ENCODE measurements around the gene EFL1.
"Not testable (repeated sequence)": the region's sequence is repeated elsewhere in the genome, so short reads cannot be mapped to it uniquely, and the experiment has no call there.

Gene EFL1

GRCh38 chr15:82262422-82263026, at the start of gene EFL1, which contains the start of gene SAXO2:
Gene EFL1, minus strand, starts transcription at chr15:82262734. Its CDS starts 956 bp downstream, at chr15:82261778.
Gene SAXO2, plus strand, starts transcription at chr15:82262818. Its CDS starts 62 bp downstream, at chr15:82262880.
- peak; percentile 81 for DNase-seq (ENCODE audit: low read depth)

GRCh38 chr15:82311321-82311720, 48.8 kb upstream of the EFL1 start:
- DNase-seq (ENCODE audit: low read depth): not testable (repeated sequence)

GRCh38 chr15:82309802-82310201, 47.3 kb upstream of the EFL1 start:
- DNase-seq (ENCODE audit: low read depth): no peak

GRCh38 chr15:82307714-82308081, 45.2 kb upstream of the EFL1 start:
- no peak for DNase-seq (ENCODE audit: low read depth)

GRCh38 chr15:82306791-82307713, 44.5 kb upstream of the EFL1 start:
- no peak for DNase-seq (ENCODE audit: low read depth)

GRCh38 chr15:82305621-82306048, 43.1 kb upstream of the EFL1 start:
- DNase-seq (ENCODE audit: low read depth): no peak

- DNase-seq (ENCODE audit: low read depth): no peak
Measured at GRCh38 chr15:82304778-82305090, 42.2 kb upstream of the EFL1 start.

- no peak for DNase-seq (ENCODE audit: low read depth)
Measured at GRCh38 chr15:82303956-82304777, 41.6 kb upstream of the EFL1 start.

GRCh38 chr15:82301296-82302016, 38.9 kb upstream of the EFL1 start:
- DNase-seq (ENCODE audit: low read depth): no peak

GRCh38 chr15:82300883-82301282, 38.3 kb upstream of the EFL1 start:
- DNase-seq (ENCODE audit: low read depth): no peak

GRCh38 chr15:82300326-82300725, 37.8 kb upstream of the EFL1 start:
- DNase-seq (ENCODE audit: low read depth): not testable (repeated sequence)

- not testable (repeated sequence) for DNase-seq (ENCODE audit: low read depth)
Measured at GRCh38 chr15:82299511-82299914, 37.0 kb upstream of the EFL1 start.

- DNase-seq (ENCODE audit: low read depth): no peak
Measured at GRCh38 chr15:82298520-82298919, 36.0 kb upstream of the EFL1 start.

- DNase-seq (ENCODE audit: low read depth): no peak
Measured at GRCh38 chr15:82298032-82298431, 35.5 kb upstream of the EFL1 start.

GRCh38 chr15:82297546-82297945, 35.0 kb upstream of the EFL1 start:
- DNase-seq (ENCODE audit: low read depth): no peak

- no peak for DNase-seq (ENCODE audit: low read depth)
Measured at GRCh38 chr15:82294061-82294690, 31.6 kb upstream of the EFL1 start.

GRCh38 chr15:82292271-82292670, 29.7 kb upstream of the EFL1 start:
- DNase-seq (ENCODE audit: low read depth): no peak

GRCh38 chr15:82288202-82288601, 25.7 kb upstream of the EFL1 start:
- DNase-seq (ENCODE audit: low read depth): not testable (repeated sequence)

GRCh38 chr15:82286475-82286874, 23.9 kb upstream of the EFL1 start:
- not testable (repeated sequence) for DNase-seq (ENCODE audit: low read depth)

GRCh38 chr15:82284381-82284780, 21.8 kb upstream of the EFL1 start:
- not testable (repeated sequence) for DNase-seq (ENCODE audit: low read depth)

GRCh38 chr15:82282386-82282785, 19.9 kb upstream of the EFL1 start:
- DNase-seq (ENCODE audit: low read depth): not testable (repeated sequence)

All from CMK (cell line).